BJ (cell line): ENCODE measurements around the gene FOXO6. TPM values are rescaled to one million over a fixed set of nuclear protein-coding genes. Genes with fewer than 3 reads are reported as not detected.

Source experiments
- CTCF ChIA-PET: fragments of 350-600 bp; formaldehyde crosslinking; extraction: SDS; loops from one replicate; lab custom pipeline; 2021; ENCODE audit warnings: antibody characterized with exemption, inconsistent platforms; lab: Yijun Ruan, JAX
- POLR2A ChIA-PET: fragments of 300-600 bp; sonication (Branson Sonifier 250); formaldehyde crosslinking; extraction: SDS; loops from one replicate; lab custom pipeline; 2021; ENCODE audit warnings: antibody characterized with exemption; lab: Charles Lee
- DNase-seq: peaks from one replicate; pipeline ENCODE4 v3.0.0-alpha.2; 2011; ENCODE audit warnings: low read depth
- H3K27me3 ChIP-seq: 2 replicates; pipeline ENCODE4 v1.6.0; 2011; ENCODE audit warnings: low read length; ENCODE audit not compliant: control insufficient read depth, insufficient read depth
- H3K36me3 ChIP-seq: 2 replicates; pipeline ENCODE4 v1.5.1; 2011; ENCODE audit warnings: low read length; ENCODE audit not compliant: control insufficient read depth, insufficient read depth
- H3K4me3 ChIP-seq: 2 replicates; pipeline ENCODE4 v1.5.1; 2011; ENCODE audit warnings: low read depth, mild to moderate bottlenecking, control low read depth, low read length
- CTCF ChIP-seq: IDR thresholded peaks from 2 replicates; pipeline ENCODE4 v1.5.1; 2011; ENCODE audit warnings: low read depth, mild to moderate bottlenecking, control low read depth, inconsistent platforms, low read length, moderate library complexity; ENCODE audit not compliant: insufficient read depth
- polyA plus RNA-seq: library from polyadenylated mRNA; depleted of rRNA; stranded (reverse); fragments of >200 nt; gene quantifications from 2 replicates; pipeline ENCODE4 v1.2.3, GENCODE V29; 2011

The FOXO6 gene
- polyA plus RNA-seq, 1 experiment: 0.02 TPM

- no peak for DNase-seq
- Histone ChIP-seq H3K4me3 (no peak overlapping the region), H3K27me3 (no peaks in the 10 kb centered on the region; the same call in 1 of the 2 replicates), H3K36me3 (no peaks in the 10 kb centered on the region)
- ChIA-PET CTCF (interaction anchor here (0.7 to 5.3 kb wide), 29 partner anchors 9 to 421 kb away, joined by 3 to 84 read pairs (median 4); partner anchors contain the start of gene FOXO6), POLR2A (no interaction called here)
- no peak for TF ChIP-seq CTCF
Measured at GRCh38 chr1:41417335-41417682, 56.1 kb downstream of the FOXO6 start.

GRCh38 chr1:41417746-41418145 lies 56.5 kb downstream of the FOXO6 start:
- no peak for TF ChIP-seq CTCF
- CTCF ChIA-PET: interaction anchor here (0.7 to 5.3 kb wide), 31 partner anchors 9 to 421 kb away, joined by 3 to 84 read pairs (median 4); partner anchors contain the start of gene FOXO6
- POLR2A ChIA-PET: no interaction called here

GRCh38 chr1:41418857-41419583 lies 57.8 kb downstream of the FOXO6 start:
- peak; percentile 16; the same call in 1 of the 2 replicates for TF ChIP-seq CTCF
- Histone ChIP-seq H3K4me3 (no peak overlapping the region), H3K36me3 (no peaks in the 10 kb centered on the region), H3K27me3 (no peaks in the 10 kb centered on the region; the same call in 1 of the 2 replicates)
- DNase-seq: peak; percentile 25
- POLR2A ChIA-PET: no interaction called here
- CTCF ChIA-PET: interaction anchor here (0.6 to 5.3 kb wide), 15 partner anchors 9 to 269 kb away, joined by 3 to 84 read pairs (median 5); no protein-coding TSS in a partner anchor

More at GRCh38 chr1:41417746-41418145, 56.5 kb downstream of the FOXO6 start:
- no peak for DNase-seq
- no peaks in the 10 kb centered on the region for H3K36me3 ChIP-seq
- H3K27me3 ChIP-seq: no peaks in the 10 kb centered on the region; the same call in 1 of the 2 replicates
- H3K4me3 ChIP-seq: no peak overlapping the region

- ChIA-PET POLR2A (no interaction called here), CTCF (interaction anchor here (1.3 to 5.3 kb wide), 7 partner anchors 10 to 143 kb away, joined by 3 to 84 read pairs (median 13); no protein-coding TSS in a partner anchor)
- H3K36me3 ChIP-seq: no peaks in the 10 kb centered on the region
- no peak for DNase-seq
- H3K27me3 ChIP-seq: no peaks in the 10 kb centered on the region; the same call in 1 of the 2 replicates
- H3K4me3 ChIP-seq: no peak overlapping the region
- no peak for TF ChIP-seq CTCF
Measured at GRCh38 chr1:41419584-41420295, 58.5 kb downstream of the FOXO6 start.

GRCh38 chr1:41420351-41420750 lies 59.1 kb downstream of the FOXO6 start:
- H3K27me3 ChIP-seq: no peaks in the 10 kb centered on the region; the same call in 1 of the 2 replicates
- no peak overlapping the region for H3K4me3 ChIP-seq
- CTCF ChIA-PET: interaction anchor here (1.0 to 5.3 kb wide), 6 partner anchors 11 to 151 kb away, joined by 3 to 84 read pairs (median 16); no protein-coding TSS in a partner anchor
- POLR2A ChIA-PET: no interaction called here
- TF ChIP-seq CTCF: no peak
- no peak for DNase-seq
- no peaks in the 10 kb centered on the region for H3K36me3 ChIP-seq
